Osteocyte (in vitro differentiated cells): ENCODE data around the gene TDRD12. TPM values are rescaled to one million over a fixed set of nuclear protein-coding genes. Genes with fewer than 3 reads are reported as not detected.
"Not testable (repeated sequence)": the region's sequence is repeated elsewhere in the genome, so short reads cannot be mapped to it uniquely, and the experiment has no call there.

Experiments used
- DNase-seq: peaks from one replicate; pipeline ENCODE4 v3.0.0; 2021; ENCODE audit warnings: mixed read lengths; ENCODE audit not compliant: unreplicated experiment; ENCODE audit errors: extremely low spot score
- H3K27ac Mint-ChIP-seq: one replicate; pipeline ENCODE4 v1.8.0; 2021; ENCODE audit warnings: mild to moderate bottlenecking, mixed read lengths; ENCODE audit not compliant: unreplicated experiment
- H3K27me3 Mint-ChIP-seq: one replicate; pipeline ENCODE4 v1.8.0; 2021; ENCODE audit warnings: mixed read lengths; ENCODE audit not compliant: unreplicated experiment
- H3K36me3 Mint-ChIP-seq: one replicate; pipeline ENCODE4 v1.8.0; 2021; ENCODE audit warnings: mixed read lengths; ENCODE audit not compliant: unreplicated experiment
- H3K4me1 Mint-ChIP-seq: one replicate; pipeline ENCODE4 v1.8.0; 2021; ENCODE audit warnings: mixed read lengths; ENCODE audit not compliant: unreplicated experiment
- H3K4me3 Mint-ChIP-seq: one replicate; pipeline ENCODE4 v1.8.0; 2021; ENCODE audit warnings: mild to moderate bottlenecking, moderate library complexity, mixed read lengths; ENCODE audit not compliant: unreplicated experiment
- H3K9me3 Mint-ChIP-seq: one replicate; pipeline ENCODE4 v1.8.0; 2021; ENCODE audit warnings: mixed read lengths; ENCODE audit not compliant: unreplicated experiment
- CTCF ChIP-seq: fragments of 200-600 bp; sonication (generic); IDR thresholded peaks from 2 replicates; pipeline ENCODE4 v1.5.0; 2021; ENCODE audit warnings: antibody characterized with exemption, mild to moderate bottlenecking, moderate library complexity
- total RNA-seq: library from RNA; stranded (reverse); gene quantifications from 2 replicates; pipeline ENCODE4 v1.2.1, GENCODE V29; 2021

Gene TDRD12
- total RNA-seq, 1 donor from 2014 or later = 0.11 TPM

GRCh38 chr19:32757189-32757588, 37.6 kb downstream of the TDRD12 start:
- Mint-ChIP-seq H3K27me3 (no peaks in the 10 kb centered on the region), H3K4me1 (no peaks in the 10 kb centered on the region), H3K9me3 (no peaks in the 10 kb centered on the region), H3K36me3 (no peaks in the 10 kb centered on the region), H3K4me3 (no peak overlapping the region), H3K27ac (no peak overlapping the region)
- no peak for TF ChIP-seq CTCF
- DNase-seq = no peak

DNA sequence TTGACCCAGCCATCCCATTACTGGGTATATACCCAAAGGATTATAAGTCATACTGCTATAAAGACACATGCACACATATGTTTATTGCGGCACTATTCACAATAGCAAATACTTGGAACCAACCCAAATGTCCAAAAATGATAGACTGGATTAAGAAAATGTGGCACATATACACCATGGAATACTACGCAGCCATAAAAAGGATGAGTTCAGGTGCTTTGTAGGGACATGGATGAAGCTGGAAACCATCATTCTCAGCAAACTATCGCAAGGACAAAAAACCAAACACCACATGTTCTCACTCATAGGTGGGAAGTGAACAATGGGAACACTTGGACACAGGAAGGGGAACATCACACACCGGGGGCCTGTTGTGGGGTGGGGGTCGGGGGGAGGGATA, 45.8 kb downstream of the TDRD12 start:
- H3K4me3 Mint-ChIP-seq, H3K4me1 Mint-ChIP-seq, H3K36me3 Mint-ChIP-seq, DNase-seq, H3K27me3 Mint-ChIP-seq, H3K27ac Mint-ChIP-seq, H3K9me3 Mint-ChIP-seq: not testable (repeated sequence)

DNA sequence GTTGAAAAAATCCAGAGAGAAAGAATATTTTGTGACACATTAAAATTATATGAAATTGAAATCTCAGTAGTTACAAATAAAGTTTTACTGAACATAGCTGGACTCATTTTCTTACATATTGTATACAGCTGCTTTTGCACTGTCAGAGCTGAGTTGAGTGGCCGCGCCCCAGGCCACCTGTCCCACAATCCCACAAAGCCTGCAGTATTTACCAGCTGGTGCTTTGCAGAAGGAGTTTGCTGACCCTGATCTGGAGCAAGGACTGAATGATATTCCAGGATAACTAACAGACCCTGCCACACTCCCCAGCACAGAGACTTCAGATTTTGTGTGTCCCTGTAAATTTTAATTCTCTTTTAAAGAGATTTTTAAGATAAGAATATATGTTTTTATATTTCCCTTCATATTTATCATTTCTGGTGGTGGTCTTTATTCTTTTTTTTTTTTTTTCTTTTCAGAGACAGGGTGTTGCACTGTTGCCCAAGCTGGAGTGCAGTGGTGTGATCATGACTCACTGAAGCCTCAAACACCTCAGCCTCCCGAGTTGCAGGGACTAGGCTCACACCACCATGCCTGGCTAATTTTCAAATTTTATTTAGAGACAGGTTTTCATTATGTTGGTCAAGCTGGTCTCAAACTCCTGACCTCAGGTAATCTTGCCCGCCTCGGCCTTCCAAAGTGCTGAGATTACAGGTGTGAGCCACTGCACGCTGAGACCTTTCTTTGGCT, 48.5 kb downstream of the TDRD12 start:
- Mint-ChIP-seq H3K27me3 (peaks cover 6% of the 10 kb centered on the region), H3K4me3 (no peak overlapping the region), H3K9me3 (no peaks in the 10 kb centered on the region), H3K4me1 (no peaks in the 10 kb centered on the region), H3K27ac (no peak overlapping the region), H3K36me3 (no peaks in the 10 kb centered on the region)
- no peak for TF ChIP-seq CTCF
- DNase-seq = no peak

DNA sequence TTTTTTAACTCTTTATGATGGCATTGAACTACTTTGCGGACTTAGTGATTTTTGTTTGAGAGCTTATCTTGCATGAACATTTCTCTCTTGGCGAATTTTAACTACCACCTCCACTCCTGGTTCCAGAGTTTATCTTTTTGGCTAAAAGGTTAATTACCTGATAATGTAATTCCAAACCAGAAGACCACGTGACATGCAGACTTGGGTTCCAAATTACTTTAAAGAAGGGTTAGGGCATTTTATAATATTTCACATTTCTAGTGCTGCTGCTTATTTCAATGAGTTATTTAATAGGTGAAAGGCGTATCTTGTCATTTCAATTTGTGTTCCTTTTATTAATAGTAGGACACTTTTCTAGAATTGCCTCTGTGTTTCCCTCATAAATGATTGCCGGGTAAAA, 52.0 kb downstream of the TDRD12 start:
- Mint-ChIP-seq H3K4me3 (no peak overlapping the region), H3K27me3 (peaks cover 4% of the 10 kb centered on the region), H3K27ac (no peak overlapping the region), H3K36me3 (no peaks in the 10 kb centered on the region), H3K4me1 (no peaks in the 10 kb centered on the region), H3K9me3 (no peaks in the 10 kb centered on the region)
- TF ChIP-seq CTCF = no peak
- DNase-seq = no peak

DNA sequence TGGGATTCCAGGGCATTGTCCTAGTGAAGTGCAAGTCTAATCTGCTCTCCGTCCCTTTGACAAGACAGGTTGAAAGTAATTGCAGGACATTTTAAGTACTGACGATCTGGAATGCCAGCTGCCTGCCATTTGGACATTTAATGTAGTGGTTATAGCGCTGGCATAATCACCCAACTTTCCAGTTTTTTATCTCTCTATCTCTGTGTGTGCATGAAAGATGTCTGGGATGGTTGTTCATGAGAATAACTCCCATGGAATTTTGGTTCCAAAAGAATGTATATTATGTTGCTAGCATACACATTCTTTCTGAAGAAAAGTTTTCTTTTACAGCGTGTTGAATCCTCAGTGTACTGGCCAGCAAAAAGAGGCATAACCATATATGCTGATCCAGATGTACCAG, 53.6 kb downstream of the TDRD12 start:
- Mint-ChIP-seq H3K27me3 (peaks cover 4% of the 10 kb centered on the region), H3K27ac (no peak overlapping the region), H3K4me1 (no peaks in the 10 kb centered on the region), H3K4me3 (no peak overlapping the region), H3K36me3 (no peaks in the 10 kb centered on the region), H3K9me3 (no peaks in the 10 kb centered on the region)
- DNase-seq = no peak
- no peak for TF ChIP-seq CTCF
